Ecto neural progenitor cell (in vitro differentiated cells): Measurements from ENCODE around the gene OPCML.

Experiments
- DNase-seq: peaks from one replicate; pipeline ENCODE4 v3.0.0-alpha.2; 2018; ENCODE audit warnings: low spot score

Gene OPCML

GRCh38 chr11:132719684-132720083 lies 812.6 kb downstream of the OPCML start:
- DNase-seq, result no peak

GRCh38 chr11:132718711-132719671 lies 813.3 kb downstream of the OPCML start:
- DNase-seq, result no peak

DNA sequence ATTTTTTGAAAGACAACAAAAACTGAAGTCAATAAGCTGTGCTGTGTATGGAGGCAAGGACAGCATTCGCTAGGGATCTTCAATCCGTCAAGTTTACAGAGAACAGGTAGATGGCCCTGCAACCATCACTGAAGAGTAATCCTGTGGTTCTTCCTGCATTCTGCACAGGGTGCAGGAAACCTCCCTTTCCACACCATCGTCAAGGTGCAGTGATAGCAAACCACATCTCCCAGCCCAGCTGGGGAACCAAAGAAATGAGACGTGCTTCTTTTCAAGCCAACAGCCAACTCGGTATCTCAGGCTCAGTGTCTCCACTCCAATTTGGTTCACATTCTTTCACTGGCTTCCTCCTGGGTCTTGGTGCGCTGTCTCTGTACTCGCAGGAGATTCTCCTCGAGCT lies 814.5 kb downstream of the OPCML start:
- DNase-seq, result no peak

DNA sequence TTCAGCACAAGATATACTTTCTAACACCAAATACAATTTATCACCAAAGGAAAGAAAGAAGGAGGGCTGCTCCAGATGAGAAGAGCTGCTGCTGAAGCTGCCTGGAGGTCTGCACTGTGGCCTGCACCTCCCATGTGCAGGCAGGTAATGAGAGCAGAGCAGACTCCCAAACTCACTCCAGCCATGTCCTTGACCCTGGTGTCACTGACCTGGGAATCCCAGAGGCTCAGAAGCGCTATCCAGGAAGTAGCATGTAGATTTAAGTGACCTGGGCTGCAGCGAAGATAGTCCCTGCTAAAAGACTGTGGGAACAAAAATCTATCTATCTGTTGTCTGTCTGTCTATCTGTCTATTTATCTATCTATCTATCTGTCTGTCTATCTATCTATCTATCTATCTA lies 816.3 kb downstream of the OPCML start:
- no peak for DNase-seq

- DNase-seq, result no peak
Measured at GRCh38 chr11:132714859-132715440, 817.4 kb downstream of the OPCML start.

DNA sequence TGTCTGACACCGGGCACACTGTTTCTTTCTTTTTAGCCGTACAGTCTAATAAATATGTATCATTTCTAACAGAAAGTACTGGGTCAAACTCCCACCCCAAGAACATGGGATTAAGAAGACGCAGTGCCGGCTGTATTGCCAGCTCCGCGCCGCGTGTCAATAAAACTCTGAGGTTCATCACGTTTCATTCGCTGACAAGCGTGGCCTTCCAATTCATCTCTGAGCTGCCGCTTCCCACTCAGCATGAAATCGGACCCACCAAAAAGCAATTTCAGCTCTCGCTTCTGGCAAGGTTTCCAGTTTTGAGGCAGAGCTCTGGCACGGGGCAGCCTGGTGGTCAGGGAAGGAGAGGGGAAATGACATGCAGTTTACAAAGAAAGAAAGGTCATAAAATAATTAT lies 819.8 kb downstream of the OPCML start:
- no peak for DNase-seq

GRCh38 chr11:132704781-132705375 lies 827.4 kb downstream of the OPCML start:
- DNase-seq, result no peak

- no peak for DNase-seq
Measured at GRCh38 chr11:132692891-132693290, 839.4 kb downstream of the OPCML start.

GRCh38 chr11:132691848-132692550 lies 840.3 kb downstream of the OPCML start:
- no peak for DNase-seq

- DNase-seq, result no peak
Measured at GRCh38 chr11:132686886-132687285, 845.4 kb downstream of the OPCML start.

DNA sequence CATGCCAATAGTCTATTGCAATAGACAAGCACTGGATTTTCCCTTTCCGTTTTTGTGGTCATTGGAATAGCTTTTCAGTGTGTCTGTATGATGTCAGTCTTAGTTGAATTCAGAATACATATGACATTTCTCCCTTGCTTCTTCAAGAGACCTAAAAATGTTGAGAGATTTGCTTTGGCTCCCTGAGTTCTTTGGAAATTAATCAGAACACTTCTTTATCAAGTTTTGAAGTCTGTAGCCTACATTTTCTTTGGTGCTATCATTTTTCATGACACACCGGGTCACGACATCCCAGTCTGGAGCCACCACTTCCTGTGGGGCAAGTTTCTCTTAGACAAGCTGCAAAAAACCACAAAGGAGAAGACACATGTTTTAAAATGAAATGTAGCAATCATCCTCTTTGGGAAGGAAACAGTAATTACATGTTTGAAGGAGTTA lies 847.1 kb downstream of the OPCML start:
- no peak for DNase-seq

GRCh38 chr11:132683602-132684001 lies 848.7 kb downstream of the OPCML start:
- no peak for DNase-seq

DNA sequence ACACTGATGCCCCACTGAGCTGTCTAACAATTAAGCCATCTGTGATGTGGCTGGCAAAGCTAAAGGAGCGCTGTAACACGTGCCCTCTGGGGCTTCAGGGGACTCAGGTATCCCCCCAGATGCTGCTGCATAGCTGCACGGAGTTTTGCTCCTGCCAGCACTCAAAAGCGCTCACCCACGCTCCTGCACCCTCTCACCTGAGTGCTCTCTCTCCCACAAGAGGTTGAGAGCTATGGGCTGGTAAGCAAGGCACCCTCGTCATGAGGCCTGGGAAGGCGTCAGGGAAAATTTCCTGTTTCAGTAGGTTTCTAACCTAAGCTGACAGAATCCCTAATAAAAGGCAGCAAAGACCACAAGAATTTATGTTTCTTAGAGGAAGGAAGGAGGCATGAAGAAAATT lies 850.3 kb downstream of the OPCML start:
- DNase-seq, result no peak

DNA sequence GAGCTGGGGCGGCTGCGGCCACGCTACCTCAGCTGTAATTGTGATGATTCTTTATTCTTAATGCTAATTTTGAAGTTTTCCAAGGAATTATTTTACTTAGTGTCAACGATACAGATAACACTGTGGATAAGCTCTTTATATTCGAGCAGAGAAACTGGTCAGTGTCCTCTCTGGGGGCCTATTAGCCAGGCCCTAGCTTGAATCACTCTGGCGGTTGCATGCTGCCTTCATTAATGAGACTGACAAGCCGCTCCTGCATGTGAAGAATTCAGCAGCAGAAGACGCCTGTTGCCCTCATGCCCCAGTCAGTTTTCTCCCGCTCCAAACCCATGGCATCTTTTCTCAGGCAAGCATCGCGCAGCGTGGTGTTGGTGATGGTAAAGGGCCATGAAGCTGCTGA lies 851.7 kb downstream of the OPCML start:
- DNase-seq, result no peak

DNA sequence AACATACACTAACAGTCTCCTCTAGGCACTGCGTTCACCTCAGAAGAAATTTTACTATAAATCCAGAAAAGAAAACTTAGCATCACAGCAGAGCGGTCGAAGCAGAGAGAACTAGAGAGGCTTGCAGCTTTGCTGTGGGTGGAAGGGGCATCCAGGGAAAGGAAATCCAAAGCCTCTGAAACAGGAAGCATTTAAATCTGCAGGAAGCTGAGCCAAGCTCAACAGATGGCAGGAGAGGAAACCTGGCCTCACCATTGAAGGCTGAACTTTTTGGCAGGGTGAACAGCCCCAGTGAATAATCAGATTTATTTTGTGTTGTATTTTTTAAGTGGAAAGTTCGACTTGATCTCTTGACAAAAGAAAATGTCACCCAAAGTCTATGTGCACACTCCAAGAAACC lies 858.1 kb downstream of the OPCML start:
- DNase-seq, result no peak

DNA sequence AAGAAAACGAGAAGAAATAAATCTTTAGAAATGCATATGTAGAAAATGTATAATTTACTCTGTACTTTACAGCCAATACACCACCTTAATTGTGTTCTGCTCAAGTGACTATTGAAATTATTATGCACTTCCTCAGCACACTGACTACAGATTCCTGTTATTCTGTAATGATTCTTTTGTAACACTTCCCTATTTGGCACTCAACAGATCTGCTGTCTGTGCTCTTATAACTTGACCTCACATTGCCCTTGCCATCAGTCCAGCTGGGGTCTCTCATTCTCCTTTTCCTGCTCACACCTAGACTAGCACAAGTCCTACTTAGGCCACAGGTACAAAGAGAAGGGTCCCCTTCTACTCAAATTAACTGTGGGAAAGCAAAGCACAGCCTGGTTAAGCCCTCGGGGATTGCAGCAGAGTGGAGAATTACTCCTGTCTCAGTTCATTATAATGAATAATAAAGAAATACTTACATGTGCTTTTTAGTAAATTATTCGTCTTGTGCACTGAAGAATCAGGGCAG lies 860.4 kb downstream of the OPCML start:
- DNase-seq, result no peak

DNA sequence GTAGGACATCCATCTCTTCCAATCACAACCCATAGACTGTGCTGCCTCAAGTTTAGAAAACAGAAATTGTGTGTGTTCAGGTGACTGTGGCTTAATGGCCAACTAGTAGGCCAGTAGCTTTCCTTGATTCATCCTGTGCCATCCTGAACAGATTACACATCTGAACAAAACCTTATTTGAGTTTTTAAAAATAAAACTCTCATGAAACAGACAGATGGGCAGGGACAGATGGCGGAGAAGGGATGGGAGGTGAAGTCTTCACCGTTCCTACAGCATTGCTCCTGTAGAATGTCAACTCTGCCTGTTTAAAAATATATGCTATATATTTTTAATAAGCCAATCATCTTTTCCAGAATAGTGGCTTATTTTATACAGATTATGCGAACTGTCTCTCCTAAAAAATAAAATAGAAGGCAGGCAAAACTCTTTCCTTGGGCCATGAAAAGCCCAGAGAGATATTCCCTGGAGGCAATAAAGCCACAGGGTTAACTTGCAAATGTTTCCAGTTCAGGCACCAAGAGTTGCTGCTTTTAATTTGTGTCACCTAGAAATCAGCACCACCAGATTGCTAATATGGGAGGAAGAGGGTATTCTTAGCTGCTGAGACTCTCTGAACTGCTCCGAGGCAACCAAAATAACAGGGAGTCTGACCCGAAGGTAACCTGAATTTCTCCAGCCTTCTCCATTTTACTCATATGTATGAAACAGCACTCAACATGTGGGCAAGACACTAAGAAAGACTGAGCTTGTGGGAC lies 861.2 kb downstream of the OPCML start:
- no peak for DNase-seq

DNA sequence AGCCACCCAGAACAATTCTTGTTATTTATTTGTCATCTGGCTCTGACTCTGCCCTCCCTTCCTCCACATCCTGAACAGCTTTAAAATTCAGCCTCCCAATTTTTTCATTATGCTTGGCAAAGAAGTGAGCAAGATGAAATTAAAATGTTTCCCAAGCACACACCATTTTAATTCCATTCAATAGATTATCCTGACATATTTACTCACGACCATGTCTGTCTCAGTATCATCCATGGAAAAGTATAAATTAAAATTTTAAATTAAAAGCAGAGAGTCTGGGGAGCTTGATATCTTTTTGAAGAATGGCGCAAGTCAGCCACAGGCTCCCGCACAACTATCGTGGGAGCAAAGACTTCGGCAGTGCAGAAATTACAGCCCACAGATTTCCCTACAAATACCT lies 862.4 kb downstream of the OPCML start:
- DNase-seq, result no peak

DNA sequence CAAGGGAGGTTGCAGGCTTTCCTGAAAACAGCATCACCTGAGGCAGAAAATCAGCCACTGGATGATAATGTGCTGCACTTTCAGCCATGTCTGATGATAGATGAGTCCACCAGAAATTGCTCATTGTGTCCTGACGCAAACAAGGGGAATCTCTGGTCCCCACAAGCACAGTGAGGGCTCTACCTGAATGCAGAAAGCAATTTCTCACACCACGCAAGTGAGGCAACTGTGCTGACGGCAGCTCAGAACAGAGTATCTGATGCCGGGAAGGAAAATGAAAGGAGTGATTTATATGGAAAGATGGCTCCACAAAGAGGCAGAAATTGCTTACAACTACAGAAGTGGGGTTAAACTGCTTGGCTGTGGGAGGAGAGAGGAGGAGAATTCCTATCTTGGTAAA lies 867.1 kb downstream of the OPCML start:
- no peak for DNase-seq

- no peak for DNase-seq
Measured at GRCh38 chr11:132658696-132659095, 873.6 kb downstream of the OPCML start.

GRCh38 chr11:132658004-132658403 lies 874.3 kb downstream of the OPCML start:
- DNase-seq, result no peak
